ENCODE data around the gene PTPRD. TPM values are rescaled to one million over a fixed set of nuclear protein-coding genes. Genes with fewer than 3 reads are reported as not detected.
A peak's percentile ranks its signal among the peaks of the same experiment; 100 is the strongest.

PTPRD gene
- total and polyA plus RNA-seq, 9 donors: 45.2 to 104 (median 80.0) TPM

DNA sequence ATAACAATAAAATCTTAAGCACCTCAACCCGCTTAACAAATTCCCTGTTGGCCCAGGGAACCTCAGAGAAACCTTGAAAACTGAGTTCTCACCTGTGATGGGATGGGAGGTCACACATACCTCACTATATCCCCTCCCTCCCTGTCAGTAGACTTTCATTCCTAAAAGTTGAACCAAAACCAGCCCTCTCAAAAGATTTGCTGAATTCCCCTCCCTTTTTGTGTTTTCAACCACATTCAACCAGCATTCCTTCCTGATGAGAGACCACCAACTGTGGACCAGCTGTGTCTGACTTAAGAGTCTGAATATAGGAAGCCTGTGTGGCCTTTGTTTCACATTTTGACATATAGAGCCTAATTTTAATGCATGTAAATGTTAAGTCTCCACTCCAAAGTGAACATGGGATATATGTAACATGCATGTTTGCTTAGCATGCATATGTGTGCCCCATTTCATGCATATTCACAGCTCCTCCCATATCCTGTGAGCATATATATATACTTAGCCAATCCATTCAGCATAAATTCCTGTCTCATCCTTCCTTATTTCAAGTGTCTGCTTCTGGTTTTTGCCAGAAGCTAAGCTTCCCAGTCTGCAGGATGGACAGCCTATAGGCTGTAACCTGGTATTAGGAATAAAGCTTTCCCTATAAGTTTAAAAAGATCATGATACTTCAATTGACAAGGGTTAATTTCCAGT is 604.6 kb downstream of the PTPRD start:
- WGBS (ENCODE audit: insufficient coverage): no CpG with 5 or more reads among the region's 1 CpG

GRCh38 chr9:10007356-10007755 is 605.4 kb downstream of the PTPRD start:
- WGBS (ENCODE audit: insufficient coverage): no CpG with 5 or more reads among the region's 5 CpGs
- H3K4me1 ChIP-seq (ENCODE audit: control insufficient read depth, insufficient read depth, low read length): no peaks in the 10 kb centered on the region
- no peaks in the 10 kb centered on the region for H3K9me3 ChIP-seq (replicated peaks; ENCODE audit: control insufficient read depth, low read depth, low read length)
- DNase-seq: no peak
- H3K27me3 ChIP-seq (ENCODE audit: control insufficient read depth, insufficient read depth, low read length): no peaks in the 10 kb centered on the region
- H3K36me3 ChIP-seq (ENCODE audit: control insufficient read depth, insufficient read depth, low read length): no peaks in the 10 kb centered on the region
- no peak overlapping the region for H3K27ac ChIP-seq (ENCODE audit: low read length)
- H3K4me3 ChIP-seq (ENCODE audit: low read length): no peak overlapping the region

More for the DNA sequence above, 604.6 kb downstream of the PTPRD start:
- Histone ChIP-seq H3K9me3 (replicated peaks; ENCODE audit: control insufficient read depth, low read depth, low read length) (no peaks in the 10 kb centered on the region), H3K36me3 (ENCODE audit: control insufficient read depth, insufficient read depth, low read length) (no peaks in the 10 kb centered on the region), H3K4me3 (ENCODE audit: low read length) (no peak overlapping the region), H3K27me3 (ENCODE audit: control insufficient read depth, insufficient read depth, low read length) (no peaks in the 10 kb centered on the region), H3K4me1 (ENCODE audit: control insufficient read depth, insufficient read depth, low read length) (no peaks in the 10 kb centered on the region), H3K27ac (ENCODE audit: low read length) (no peak overlapping the region)
- peak; percentile 13 for DNase-seq

DNA sequence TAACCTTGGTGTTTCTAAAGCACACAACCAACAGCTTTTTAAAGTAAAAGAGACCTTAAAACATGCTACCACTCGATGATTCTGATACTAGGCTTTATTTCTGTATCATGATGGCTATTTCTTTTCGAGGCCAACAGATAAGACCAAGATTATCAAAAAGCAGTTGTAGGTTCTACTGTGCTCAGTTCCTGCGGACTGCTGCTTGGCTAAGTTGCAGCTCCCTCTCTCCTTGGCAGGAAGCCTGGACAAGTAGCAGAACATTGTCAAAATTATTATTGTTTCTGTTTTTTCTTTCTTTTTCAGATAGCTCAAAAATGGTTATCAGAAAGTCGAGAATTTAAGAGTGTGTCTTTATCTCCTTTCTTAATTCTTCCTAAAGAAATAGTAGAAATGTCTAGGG is 607.6 kb downstream of the PTPRD start:
- peaks cover 2% of the 10 kb centered on the region for H3K9me3 ChIP-seq (replicated peaks; ENCODE audit: control insufficient read depth, low read depth, low read length)
- no peaks in the 10 kb centered on the region for H3K4me1 ChIP-seq (ENCODE audit: control insufficient read depth, insufficient read depth, low read length)
- no peak overlapping the region for H3K4me3 ChIP-seq (ENCODE audit: low read length)
- DNase-seq: peak; percentile 21
- no CpG with 5 or more reads among the region's 4 CpGs for WGBS (ENCODE audit: insufficient coverage)
- H3K27ac ChIP-seq (ENCODE audit: low read length): no peak overlapping the region
- H3K36me3 ChIP-seq (ENCODE audit: control insufficient read depth, insufficient read depth, low read length): no peaks in the 10 kb centered on the region
- H3K27me3 ChIP-seq (ENCODE audit: control insufficient read depth, insufficient read depth, low read length): no peaks in the 10 kb centered on the region

GRCh38 chr9:10003047-10003446 is 609.8 kb downstream of the PTPRD start:
- H3K27me3 ChIP-seq (ENCODE audit: control insufficient read depth, insufficient read depth, low read length): no peaks in the 10 kb centered on the region
- H3K9me3 ChIP-seq (replicated peaks; ENCODE audit: control insufficient read depth, low read depth, low read length): peaks cover 2% of the 10 kb centered on the region
- H3K36me3 ChIP-seq (ENCODE audit: control insufficient read depth, insufficient read depth, low read length): no peaks in the 10 kb centered on the region
- no peaks in the 10 kb centered on the region for H3K4me1 ChIP-seq (ENCODE audit: control insufficient read depth, insufficient read depth, low read length)
- H3K4me3 ChIP-seq (ENCODE audit: low read length): no peak overlapping the region
- H3K27ac ChIP-seq (ENCODE audit: low read length): no peak overlapping the region
- DNase-seq: no peak

- Histone ChIP-seq H3K4me3 (ENCODE audit: low read length) (no peak overlapping the region), H3K36me3 (ENCODE audit: control insufficient read depth, insufficient read depth, low read length) (no peaks in the 10 kb centered on the region), H3K9me3 (replicated peaks; ENCODE audit: control insufficient read depth, low read depth, low read length) (peaks cover 2% of the 10 kb centered on the region), H3K27ac (ENCODE audit: low read length) (no peak overlapping the region), H3K27me3 (ENCODE audit: control insufficient read depth, insufficient read depth, low read length) (no peaks in the 10 kb centered on the region), H3K4me1 (ENCODE audit: control insufficient read depth, insufficient read depth, low read length) (no peaks in the 10 kb centered on the region)
- no peak for DNase-seq
- WGBS (ENCODE audit: insufficient coverage): 100% methylated on average over 4 of the region's 9 CpGs
Measured at GRCh38 chr9:10000669-10001068, 612.1 kb downstream of the PTPRD start.

- Histone ChIP-seq H3K27ac (ENCODE audit: low read length) (no peak overlapping the region), H3K27me3 (ENCODE audit: control insufficient read depth, insufficient read depth, low read length) (no peaks in the 10 kb centered on the region), H3K4me3 (ENCODE audit: low read length) (no peak overlapping the region), H3K9me3 (replicated peaks; ENCODE audit: control insufficient read depth, low read depth, low read length) (peaks cover 2% of the 10 kb centered on the region), H3K4me1 (ENCODE audit: control insufficient read depth, insufficient read depth, low read length) (no peaks in the 10 kb centered on the region), H3K36me3 (ENCODE audit: control insufficient read depth, insufficient read depth, low read length) (no peaks in the 10 kb centered on the region)
- DNase-seq: peak; percentile 51
- 40% methylated on average over 1 of the region's 8 CpGs for WGBS (ENCODE audit: insufficient coverage)
Measured at GRCh38 chr9:9998491-9999287, 614.1 kb downstream of the PTPRD start.

DNA sequence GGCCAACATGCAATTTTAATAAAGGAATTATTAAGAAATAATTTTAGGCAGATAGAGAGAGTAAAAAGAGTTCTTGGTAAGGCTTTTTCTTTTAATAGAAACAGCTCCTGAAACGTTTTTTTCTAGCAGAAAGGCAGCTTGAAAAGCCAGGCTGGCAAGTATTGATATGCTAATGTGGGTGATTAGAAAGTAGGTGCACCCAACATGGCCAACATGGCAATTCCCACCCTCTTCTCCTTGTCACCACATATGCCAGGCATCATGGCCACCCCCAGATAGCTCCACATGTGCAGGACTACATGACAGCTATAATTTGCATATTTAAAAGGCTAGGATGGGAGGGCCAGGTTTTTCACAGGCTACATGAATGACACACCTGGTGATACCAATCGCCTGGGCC is 615.2 kb downstream of the PTPRD start:
- 83% methylated on average over 1 of the region's 2 CpGs for WGBS (ENCODE audit: insufficient coverage)
- DNase-seq: no peak
- no peaks in the 10 kb centered on the region for H3K4me1 ChIP-seq (ENCODE audit: control insufficient read depth, insufficient read depth, low read length)
- H3K4me3 ChIP-seq (ENCODE audit: low read length): no peak overlapping the region
- no peaks in the 10 kb centered on the region for H3K27me3 ChIP-seq (ENCODE audit: control insufficient read depth, insufficient read depth, low read length)
- peaks cover 2% of the 10 kb centered on the region for H3K9me3 ChIP-seq (replicated peaks; ENCODE audit: control insufficient read depth, low read depth, low read length)
- H3K27ac ChIP-seq (ENCODE audit: low read length): no peak overlapping the region
- no peaks in the 10 kb centered on the region for H3K36me3 ChIP-seq (ENCODE audit: control insufficient read depth, insufficient read depth, low read length)

DNA sequence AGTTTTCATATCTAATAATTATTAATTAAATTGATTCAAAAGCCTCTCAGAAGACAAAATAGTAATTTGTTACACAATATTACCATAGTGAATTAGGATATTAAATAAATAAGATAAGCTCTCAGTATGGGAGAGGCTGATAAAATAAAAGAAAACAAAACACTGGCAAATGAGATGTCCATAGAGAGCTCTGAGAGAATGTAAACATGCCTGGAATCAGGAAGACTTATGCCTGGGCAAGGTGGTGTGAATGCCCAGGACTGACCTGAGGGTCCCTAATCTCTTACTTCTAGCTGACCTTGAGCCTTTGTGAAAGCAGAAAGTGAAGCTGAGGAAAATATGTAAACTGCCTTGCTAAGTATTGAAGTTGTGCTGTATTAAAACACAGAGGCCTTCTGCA is 616.5 kb downstream of the PTPRD start:
- no peak for DNase-seq
- H3K4me3 ChIP-seq (ENCODE audit: low read length): no peak overlapping the region

DNA sequence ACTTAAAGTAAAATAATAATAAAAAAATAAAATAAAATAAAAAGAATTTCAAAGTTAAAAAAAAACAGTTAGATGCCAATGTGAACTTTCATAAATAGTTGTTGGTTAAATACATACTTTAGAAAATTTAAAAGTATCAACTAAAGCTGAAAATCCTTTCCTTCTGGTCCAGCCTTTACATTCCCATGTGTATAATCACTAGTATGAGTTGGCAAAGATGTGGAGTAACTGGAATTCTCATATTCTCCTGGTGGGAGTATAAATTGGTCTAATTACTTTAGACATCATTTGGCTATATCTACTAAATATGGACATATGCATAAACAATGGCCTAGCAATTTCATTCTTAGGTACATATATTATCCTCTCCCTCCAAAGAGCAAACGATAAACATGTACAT is 619.9 kb downstream of the PTPRD start:
- no CpG with 5 or more reads among the region's 1 CpG for WGBS (ENCODE audit: insufficient coverage)
- Histone ChIP-seq H3K4me1 (ENCODE audit: control insufficient read depth, insufficient read depth, low read length) (no peaks in the 10 kb centered on the region), H3K9me3 (replicated peaks; ENCODE audit: control insufficient read depth, low read depth, low read length) (peaks cover 8% of the 10 kb centered on the region), H3K27ac (ENCODE audit: low read length) (no peak overlapping the region), H3K4me3 (ENCODE audit: low read length) (no peak overlapping the region), H3K27me3 (ENCODE audit: control insufficient read depth, insufficient read depth, low read length) (no peaks in the 10 kb centered on the region), H3K36me3 (ENCODE audit: control insufficient read depth, insufficient read depth, low read length) (no peaks in the 10 kb centered on the region)
- no peak for DNase-seq

More for the DNA sequence above, 616.5 kb downstream of the PTPRD start:
- Histone ChIP-seq H3K9me3 (replicated peaks; ENCODE audit: control insufficient read depth, low read depth, low read length) (peaks cover 2% of the 10 kb centered on the region), H3K27ac (ENCODE audit: low read length) (no peak overlapping the region), H3K36me3 (ENCODE audit: control insufficient read depth, insufficient read depth, low read length) (no peaks in the 10 kb centered on the region), H3K27me3 (ENCODE audit: control insufficient read depth, insufficient read depth, low read length) (no peaks in the 10 kb centered on the region), H3K4me1 (ENCODE audit: control insufficient read depth, insufficient read depth, low read length) (no peaks in the 10 kb centered on the region)

- Histone ChIP-seq H3K4me3 (ENCODE audit: low read length) (no peak overlapping the region), H3K4me1 (ENCODE audit: control insufficient read depth, insufficient read depth, low read length) (no peaks in the 10 kb centered on the region), H3K9me3 (replicated peaks; ENCODE audit: control insufficient read depth, low read depth, low read length) (no peaks in the 10 kb centered on the region), H3K27ac (ENCODE audit: low read length) (no peak overlapping the region), H3K27me3 (ENCODE audit: control insufficient read depth, insufficient read depth, low read length) (no peaks in the 10 kb centered on the region), H3K36me3 (ENCODE audit: control insufficient read depth, insufficient read depth, low read length) (no peaks in the 10 kb centered on the region)
- DNase-seq: no peak
- 83% methylated on average over 2 of the region's 6 CpGs for WGBS (ENCODE audit: insufficient coverage)
Measured at GRCh38 chr9:9973062-9973461, 639.7 kb downstream of the PTPRD start.
